ENCODE results near the gene EPHA7. TPM values are rescaled to one million over a fixed set of nuclear protein-coding genes. Genes with fewer than 3 reads are reported as not detected.

Gene EPHA7
- total and polyA plus RNA-seq, 2 donors (not counting 3 experiments of a cell fraction or from before 2014, with no cell fraction given): not detected

- BruUV-seq (replicated peaks): no TSS peak
These were observed 27.4 kb downstream of the EPHA7 start for GRCh38 chr6:93391965-93392364.

More at GRCh38 chr6:93391965-93392364, 27.4 kb downstream of the EPHA7 start:
- Histone ChIP-seq H3K4me3 (replicated peaks in 1 of 3; ENCODE audit: insufficient read depth in 1 of 3, low read depth in 1 of 3, low read length in 3 of 3) (no peak overlapping the region), H3K36me3 (ENCODE audit: control insufficient read depth in 2 of 2, extremely low read depth in 1 of 2, insufficient read depth in 2 of 2, low read length in 2 of 2) (no peaks in the 10 kb centered on the region), H3K9me1 (replicated peaks; ENCODE audit: control insufficient read depth, extremely low read depth, insufficient read depth, low read length) (no peaks in the 10 kb centered on the region), H3K4me2 (ENCODE audit: insufficient read depth, low read length) (no peak overlapping the region), H4K20me1 (replicated peaks; ENCODE audit: control insufficient read depth, extremely low read depth, insufficient read depth, low read length) (no peaks in the 10 kb centered on the region), H3K27me3 (ENCODE audit: control insufficient read depth in 2 of 2, insufficient read depth in 2 of 2, low read length in 2 of 2) (no peaks in the 10 kb centered on the region), H3K9ac (replicated peaks; ENCODE audit: extremely low read depth, insufficient read depth, low read length) (no peak overlapping the region), H3K27ac (ENCODE audit: insufficient read depth, low read depth, low read length) (no peak overlapping the region), H3K9me3 (replicated peaks; ENCODE audit: control insufficient read depth, insufficient read depth, low read length) (no peaks in the 10 kb centered on the region), H2AFZ (ENCODE audit: low read depth, low read length) (no peak overlapping the region), H3K79me2 (ENCODE audit: control insufficient read depth, insufficient read depth, low read length) (no peaks in the 10 kb centered on the region), H3K4me1 (ENCODE audit: control insufficient read depth, extremely low read depth, insufficient read depth, low read length) (no peaks in the 10 kb centered on the region)
- FAIRE-seq: no peak
- dilution Hi-C loops (cut with MboI; ENCODE audit: extremely low pct_ligation_motif_present, low sequenced_read_pairs): no loop called here
- ChIA-PET POLR2A (no interaction called here), CTCF (no interaction called here)
- intact Hi-C loops (cut with micrococcal nuclease): no loop called here
- TF ChIP-seq FOS (IDR thresholded peaks at IDR 0.05; ENCODE audit: borderline replicate concordance, insufficient read depth, low read length): no peak
- no peak for TF ChIP-seq POLR2A (IDR thresholded peaks at IDR 0.05; ENCODE audit: low read depth, low read length)
- TF ChIP-seq POLR2AphosphoS5 (IDR thresholded peaks at IDR 0.05; ENCODE audit: insufficient read depth, low read depth, low read length): no peak
- TF ChIP-seq EZH2 (IDR thresholded peaks at IDR 0.05; ENCODE audit: borderline replicate concordance, low read depth, low read length, severe bottlenecking): no peak
- TF ChIP-seq MYC (IDR thresholded peaks at IDR 0.05; ENCODE audit: low read depth, low read length): no peak
- TF ChIP-seq GATA2 (IDR thresholded peaks at IDR 0.05; ENCODE audit: insufficient read depth, insufficient read length, low read depth, low read length): no peak
- TF ChIP-seq, protein P1, sequence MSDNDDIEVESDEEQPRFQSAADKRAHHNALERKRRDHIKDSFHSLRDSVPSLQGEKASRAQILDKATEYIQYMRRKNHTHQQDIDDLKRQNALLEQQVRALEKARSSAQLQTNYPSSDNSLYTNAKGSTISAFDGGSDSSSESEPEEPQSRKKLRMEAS (IDR thresholded peaks at IDR 0.05; ENCODE audit: insufficient read depth, insufficient read length): no peak
- no peak for TF ChIP-seq JUN (IDR thresholded peaks at IDR 0.05; ENCODE audit: borderline replicate concordance, insufficient read depth, insufficient read length, low read depth)
- TF ChIP-seq, protein P2, sequence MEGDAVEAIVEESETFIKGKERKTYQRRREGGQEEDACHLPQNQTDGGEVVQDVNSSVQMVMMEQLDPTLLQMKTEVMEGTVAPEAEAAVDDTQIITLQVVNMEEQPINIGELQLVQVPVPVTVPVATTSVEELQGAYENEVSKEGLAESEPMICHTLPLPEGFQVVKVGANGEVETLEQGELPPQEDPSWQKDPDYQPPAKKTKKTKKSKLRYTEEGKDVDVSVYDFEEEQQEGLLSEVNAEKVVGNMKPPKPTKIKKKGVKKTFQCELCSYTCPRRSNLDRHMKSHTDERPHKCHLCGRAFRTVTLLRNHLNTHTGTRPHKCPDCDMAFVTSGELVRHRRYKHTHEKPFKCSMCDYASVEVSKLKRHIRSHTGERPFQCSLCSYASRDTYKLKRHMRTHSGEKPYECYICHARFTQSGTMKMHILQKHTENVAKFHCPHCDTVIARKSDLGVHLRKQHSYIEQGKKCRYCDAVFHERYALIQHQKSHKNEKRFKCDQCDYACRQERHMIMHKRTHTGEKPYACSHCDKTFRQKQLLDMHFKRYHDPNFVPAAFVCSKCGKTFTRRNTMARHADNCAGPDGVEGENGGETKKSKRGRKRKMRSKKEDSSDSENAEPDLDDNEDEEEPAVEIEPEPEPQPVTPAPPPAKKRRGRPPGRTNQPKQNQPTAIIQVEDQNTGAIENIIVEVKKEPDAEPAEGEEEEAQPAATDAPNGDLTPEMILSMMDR (IDR thresholded peaks at IDR 0.05; ENCODE audit: extremely low read depth in 1 of 2, insufficient read depth in 1 of 2, low read depth in 1 of 2, low read length in 2 of 2): no peak
- no peak for DNase-seq (ENCODE audit: low read depth, low spot score)

Measured in endothelial cell of umbilical vein (primary cell).